ENCODE measurements around the gene RPAP3. TPM values are rescaled to one million over a fixed set of nuclear protein-coding genes. Genes with fewer than 3 reads are reported as not detected.
A peak's percentile ranks its signal among the peaks of the same experiment; 100 is the strongest.

RPAP3 gene
- total RNA-seq, 2 donors from 2014 or later: 12.2 to 14.3 TPM

- Histone ChIP-seq H3K4me1 (peaks cover 0 to 68% of the 10 kb centered on the region in 2 donors), H3K27me3 (no peaks in the 10 kb centered on the region), H3K27ac (peak overlapping the region; percentile 41 to 47), H3K9me3 (no peaks in the 10 kb centered on the region), H3K4me3 (no peak overlapping the region), H3K36me3 (no peaks in the 10 kb centered on the region)
- TF ChIP-seq, protein P1, sequence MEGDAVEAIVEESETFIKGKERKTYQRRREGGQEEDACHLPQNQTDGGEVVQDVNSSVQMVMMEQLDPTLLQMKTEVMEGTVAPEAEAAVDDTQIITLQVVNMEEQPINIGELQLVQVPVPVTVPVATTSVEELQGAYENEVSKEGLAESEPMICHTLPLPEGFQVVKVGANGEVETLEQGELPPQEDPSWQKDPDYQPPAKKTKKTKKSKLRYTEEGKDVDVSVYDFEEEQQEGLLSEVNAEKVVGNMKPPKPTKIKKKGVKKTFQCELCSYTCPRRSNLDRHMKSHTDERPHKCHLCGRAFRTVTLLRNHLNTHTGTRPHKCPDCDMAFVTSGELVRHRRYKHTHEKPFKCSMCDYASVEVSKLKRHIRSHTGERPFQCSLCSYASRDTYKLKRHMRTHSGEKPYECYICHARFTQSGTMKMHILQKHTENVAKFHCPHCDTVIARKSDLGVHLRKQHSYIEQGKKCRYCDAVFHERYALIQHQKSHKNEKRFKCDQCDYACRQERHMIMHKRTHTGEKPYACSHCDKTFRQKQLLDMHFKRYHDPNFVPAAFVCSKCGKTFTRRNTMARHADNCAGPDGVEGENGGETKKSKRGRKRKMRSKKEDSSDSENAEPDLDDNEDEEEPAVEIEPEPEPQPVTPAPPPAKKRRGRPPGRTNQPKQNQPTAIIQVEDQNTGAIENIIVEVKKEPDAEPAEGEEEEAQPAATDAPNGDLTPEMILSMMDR (IDR thresholded peaks at IDR 0.05): no peak
- peak; percentile 81 for DNase-seq (ENCODE audit: low spot score)
Observed at GRCh38 chr12:47741340-47741703, 35.5 kb upstream of the RPAP3 start.

- Histone ChIP-seq H3K4me1 (peaks cover 0 to 73% of the 10 kb centered on the region in 2 donors), H3K4me3 (no peak overlapping the region), H3K27me3 (no peaks in the 10 kb centered on the region), H3K9me3 (no peaks in the 10 kb centered on the region), H3K27ac (peak overlapping the region; percentile 41 to 47), H3K36me3 (no peaks in the 10 kb centered on the region)
- TF ChIP-seq, protein P1 (IDR thresholded peaks at IDR 0.05): no peak
- no peak for DNase-seq (ENCODE audit: low spot score)
Observed at GRCh38 chr12:47740606-47741339, 34.9 kb upstream of the RPAP3 start.

DNA sequence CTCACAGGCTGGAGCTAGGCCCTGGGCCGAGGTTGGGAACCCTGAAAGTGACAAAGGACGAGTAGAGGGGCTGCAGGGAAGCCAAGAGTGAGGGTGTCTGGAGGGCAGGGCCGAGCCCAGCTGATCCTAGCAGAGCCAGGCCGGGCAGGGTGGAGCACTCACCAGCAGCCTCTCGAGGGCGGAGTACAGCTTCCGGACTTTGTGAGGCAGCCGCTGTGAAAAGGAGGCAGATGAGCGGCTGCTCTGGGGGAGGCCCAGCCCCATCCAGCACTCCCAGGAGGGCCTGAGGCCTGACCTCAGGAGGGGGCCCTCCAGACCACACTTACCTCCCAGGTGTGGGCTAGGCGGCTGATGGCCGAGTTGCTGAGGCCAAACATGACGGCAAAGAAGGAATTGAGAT is 34.1 kb upstream of the RPAP3 start:
- TF ChIP-seq, protein P1 (IDR thresholded peaks at IDR 0.05): no peak
- DNase-seq (ENCODE audit: low spot score): peak; percentile 74
- H3K27me3 ChIP-seq: no peaks in the 10 kb centered on the region
- no peaks in the 10 kb centered on the region for H3K9me3 ChIP-seq
- H3K4me1 ChIP-seq: peaks cover 0 to 74% of the 10 kb centered on the region in 2 donors
- H3K4me3 ChIP-seq: no peak overlapping the region
- peak overlapping the region; percentile 41 to 47 for H3K27ac ChIP-seq
- no peaks in the 10 kb centered on the region for H3K36me3 ChIP-seq

DNA sequence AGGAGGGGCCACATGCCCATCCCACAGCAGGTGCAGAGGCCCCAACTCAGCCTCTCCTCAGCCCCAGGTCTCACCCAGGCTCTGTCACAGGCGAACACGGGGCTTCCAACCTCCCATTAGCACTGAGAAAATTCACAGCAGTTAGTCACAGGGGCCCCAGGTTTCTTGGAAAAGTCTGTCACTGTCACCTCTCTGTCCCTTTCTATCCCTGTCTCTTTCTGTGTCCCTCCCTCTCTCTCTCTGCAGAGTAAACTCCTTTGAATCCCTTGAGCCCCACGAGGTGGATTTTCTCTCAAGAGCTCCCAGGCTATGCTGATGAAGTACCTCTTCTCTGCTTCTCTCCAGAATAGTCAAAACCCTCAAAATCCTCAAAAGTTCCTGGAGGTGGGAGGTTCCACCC is 33.5 kb upstream of the RPAP3 start:
- Histone ChIP-seq H3K4me1 (peaks cover 0 to 81% of the 10 kb centered on the region in 2 donors), H3K27me3 (no peaks in the 10 kb centered on the region), H3K9me3 (no peaks in the 10 kb centered on the region), H3K27ac (peak overlapping the region; percentile 41 to 83), H3K4me3 (no peak overlapping the region), H3K36me3 (no peaks in the 10 kb centered on the region)
- TF ChIP-seq, protein P1 (IDR thresholded peaks at IDR 0.05): no peak
- no peak for DNase-seq (ENCODE audit: low spot score)

DNA sequence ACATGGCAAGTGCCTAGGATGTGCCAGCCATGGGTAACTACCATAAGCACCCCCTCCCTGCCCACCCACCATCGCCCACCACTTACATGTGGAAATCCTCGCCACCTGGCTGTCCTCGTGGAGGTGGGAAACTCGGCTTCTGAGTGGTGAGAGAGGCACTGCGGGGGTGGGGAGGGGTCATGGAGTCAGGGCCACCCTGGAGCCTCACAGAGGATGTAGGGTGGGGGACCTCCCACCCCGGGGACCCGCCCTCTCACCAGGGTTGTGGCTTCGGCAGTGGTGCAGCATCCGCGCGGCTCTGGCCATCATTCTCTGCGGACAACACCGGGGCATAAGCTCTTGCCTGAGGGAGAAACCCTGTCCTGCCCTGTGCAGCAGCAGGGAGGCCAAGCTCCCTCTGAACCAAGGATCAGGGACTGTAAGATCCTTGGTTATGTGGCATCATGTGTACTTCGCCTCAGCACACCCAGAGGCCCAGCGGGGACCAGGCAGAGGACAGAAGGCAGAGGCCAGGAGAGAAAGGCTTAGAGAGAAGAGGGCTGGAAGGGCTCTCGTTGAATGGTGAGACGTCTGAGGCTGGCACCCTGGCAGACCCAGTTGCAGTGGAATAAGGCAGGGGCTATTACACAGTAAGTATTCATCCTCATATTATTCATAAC is 32.2 kb upstream of the RPAP3 start:
- no peaks in the 10 kb centered on the region for H3K36me3 ChIP-seq
- H3K27me3 ChIP-seq: no peaks in the 10 kb centered on the region
- H3K4me3 ChIP-seq: no peak overlapping the region
- TF ChIP-seq, protein P1 (IDR thresholded peaks at IDR 0.05): no peak
- no peaks in the 10 kb centered on the region for H3K9me3 ChIP-seq
- H3K4me1 ChIP-seq: peaks cover 0 to 84% of the 10 kb centered on the region in 2 donors
- DNase-seq (ENCODE audit: low spot score): no peak
- peak overlapping the region; percentile 83 to 87 for H3K27ac ChIP-seq
